Osteocyte (in vitro differentiated cells): ENCODE measurements around the gene HRH2. TPM values are rescaled to one million over a fixed set of nuclear protein-coding genes. Genes with fewer than 3 reads are reported as not detected.

Source experiments
- DNase-seq: peaks from one replicate; pipeline ENCODE4 v3.0.0; 2021; ENCODE audit warnings: mixed read lengths; ENCODE audit not compliant: unreplicated experiment; ENCODE audit errors: extremely low spot score
- H3K27ac Mint-ChIP-seq: one replicate; pipeline ENCODE4 v1.8.0; 2021; ENCODE audit warnings: mild to moderate bottlenecking, mixed read lengths; ENCODE audit not compliant: unreplicated experiment
- H3K27me3 Mint-ChIP-seq: one replicate; pipeline ENCODE4 v1.8.0; 2021; ENCODE audit warnings: mixed read lengths; ENCODE audit not compliant: unreplicated experiment
- H3K36me3 Mint-ChIP-seq: one replicate; pipeline ENCODE4 v1.8.0; 2021; ENCODE audit warnings: mixed read lengths; ENCODE audit not compliant: unreplicated experiment
- H3K4me1 Mint-ChIP-seq: one replicate; pipeline ENCODE4 v1.8.0; 2021; ENCODE audit warnings: mixed read lengths; ENCODE audit not compliant: unreplicated experiment
- H3K4me3 Mint-ChIP-seq: one replicate; pipeline ENCODE4 v1.8.0; 2021; ENCODE audit warnings: mild to moderate bottlenecking, moderate library complexity, mixed read lengths; ENCODE audit not compliant: unreplicated experiment
- H3K9me3 Mint-ChIP-seq: one replicate; pipeline ENCODE4 v1.8.0; 2021; ENCODE audit warnings: mixed read lengths; ENCODE audit not compliant: unreplicated experiment
- total RNA-seq: library from RNA; stranded (reverse); gene quantifications from 2 replicates; pipeline ENCODE4 v1.2.1, GENCODE V29; 2021
- TF ChIP-seq, protein P1 (sequence below): fragments of 200-600 bp; sonication (generic); IDR thresholded peaks from 2 replicates; pipeline ENCODE4 v1.5.0; 2021; ENCODE audit warnings: antibody characterized with exemption, mild to moderate bottlenecking, moderate library complexity

HRH2 gene
- total RNA-seq, 1 donor from 2014 or later: not detected

DNA sequence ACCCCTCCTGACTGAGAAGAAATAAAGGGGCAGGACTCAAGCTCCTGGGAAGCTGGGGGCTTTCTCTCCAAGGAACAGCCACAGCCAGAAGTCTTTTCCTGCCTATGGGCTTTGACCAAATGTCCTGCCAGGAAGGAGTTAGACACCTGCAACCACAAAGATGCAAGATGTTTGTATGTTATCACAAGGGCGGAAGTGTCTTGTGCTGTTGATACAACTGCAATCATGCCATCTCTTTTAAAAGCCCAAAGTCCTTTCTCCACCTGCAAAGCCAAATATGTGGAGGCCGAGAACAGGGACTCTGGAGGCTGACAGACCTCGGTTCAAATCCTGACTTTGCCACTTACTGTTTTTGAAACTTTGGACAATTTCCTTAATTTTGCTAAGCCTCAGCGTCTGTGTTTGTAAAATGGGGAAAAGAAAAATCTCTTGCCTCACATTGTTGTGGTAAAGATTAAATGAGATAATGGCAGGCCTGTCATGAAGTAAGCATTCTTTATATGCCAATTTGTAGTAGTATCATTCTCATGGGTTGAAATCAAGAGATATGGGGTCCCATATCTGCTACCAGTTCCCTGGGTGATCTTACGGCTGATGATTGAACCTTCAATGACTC, 17.0 kb downstream of the HRH2 start:
- TF ChIP-seq, protein P1, sequence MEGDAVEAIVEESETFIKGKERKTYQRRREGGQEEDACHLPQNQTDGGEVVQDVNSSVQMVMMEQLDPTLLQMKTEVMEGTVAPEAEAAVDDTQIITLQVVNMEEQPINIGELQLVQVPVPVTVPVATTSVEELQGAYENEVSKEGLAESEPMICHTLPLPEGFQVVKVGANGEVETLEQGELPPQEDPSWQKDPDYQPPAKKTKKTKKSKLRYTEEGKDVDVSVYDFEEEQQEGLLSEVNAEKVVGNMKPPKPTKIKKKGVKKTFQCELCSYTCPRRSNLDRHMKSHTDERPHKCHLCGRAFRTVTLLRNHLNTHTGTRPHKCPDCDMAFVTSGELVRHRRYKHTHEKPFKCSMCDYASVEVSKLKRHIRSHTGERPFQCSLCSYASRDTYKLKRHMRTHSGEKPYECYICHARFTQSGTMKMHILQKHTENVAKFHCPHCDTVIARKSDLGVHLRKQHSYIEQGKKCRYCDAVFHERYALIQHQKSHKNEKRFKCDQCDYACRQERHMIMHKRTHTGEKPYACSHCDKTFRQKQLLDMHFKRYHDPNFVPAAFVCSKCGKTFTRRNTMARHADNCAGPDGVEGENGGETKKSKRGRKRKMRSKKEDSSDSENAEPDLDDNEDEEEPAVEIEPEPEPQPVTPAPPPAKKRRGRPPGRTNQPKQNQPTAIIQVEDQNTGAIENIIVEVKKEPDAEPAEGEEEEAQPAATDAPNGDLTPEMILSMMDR: no peak
- H3K9me3 Mint-ChIP-seq: no peaks in the 10 kb centered on the region
- no peaks in the 10 kb centered on the region for H3K36me3 Mint-ChIP-seq
- no peak overlapping the region for H3K4me3 Mint-ChIP-seq
- H3K27ac Mint-ChIP-seq: no peak overlapping the region
- H3K4me1 Mint-ChIP-seq: no peaks in the 10 kb centered on the region
- no peaks in the 10 kb centered on the region for H3K27me3 Mint-ChIP-seq
- no peak for DNase-seq

DNA sequence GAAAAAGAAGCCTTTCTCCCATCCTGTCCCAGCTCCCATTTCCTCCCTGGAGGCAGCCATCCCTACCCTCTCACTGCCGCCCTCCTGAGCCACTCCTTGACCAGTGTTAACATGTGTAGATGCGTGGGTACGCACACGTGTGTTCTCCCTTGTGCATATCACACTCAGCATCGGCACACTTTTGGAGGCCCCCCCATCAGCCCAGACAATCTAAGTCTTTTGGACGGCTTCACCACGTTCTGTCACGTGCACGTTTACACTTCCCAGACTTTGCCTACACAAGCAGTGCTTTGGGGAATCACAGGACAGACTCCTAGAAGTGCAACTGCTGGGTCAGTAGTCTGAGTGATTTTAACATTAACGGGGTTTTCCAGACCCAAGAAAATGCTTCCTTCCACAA, 18.0 kb downstream of the HRH2 start:
- Mint-ChIP-seq H3K27ac (no peak overlapping the region), H3K36me3 (no peaks in the 10 kb centered on the region), H3K9me3 (no peaks in the 10 kb centered on the region), H3K4me3 (no peak overlapping the region), H3K4me1 (no peaks in the 10 kb centered on the region), H3K27me3 (no peaks in the 10 kb centered on the region)
- no peak for DNase-seq
- TF ChIP-seq, protein P1: no peak

DNA sequence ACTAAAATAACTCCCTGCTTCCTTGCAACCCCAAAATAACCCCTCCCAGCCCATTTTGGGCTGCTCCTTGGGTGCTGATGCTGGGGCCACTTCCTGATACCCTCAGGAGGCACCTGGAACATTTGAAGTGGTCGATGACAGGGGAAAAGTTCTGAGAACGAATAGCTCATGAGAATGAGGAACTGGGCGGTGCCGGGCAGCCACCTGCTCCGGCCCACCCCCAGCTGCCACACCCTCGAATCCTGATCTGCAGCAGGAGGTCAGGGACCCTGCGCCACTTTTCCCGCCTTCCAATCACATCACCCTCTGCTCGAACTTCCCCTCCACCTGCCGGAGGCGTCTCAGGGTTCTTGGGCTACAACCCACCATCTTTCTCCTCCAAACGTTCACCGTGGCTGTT, 19.7 kb downstream of the HRH2 start:
- no peaks in the 10 kb centered on the region for H3K4me1 Mint-ChIP-seq
- H3K27ac Mint-ChIP-seq: no peak overlapping the region
- H3K27me3 Mint-ChIP-seq: no peaks in the 10 kb centered on the region
- no peak for DNase-seq
- no peak overlapping the region for H3K4me3 Mint-ChIP-seq
- no peaks in the 10 kb centered on the region for H3K9me3 Mint-ChIP-seq
- no peaks in the 10 kb centered on the region for H3K36me3 Mint-ChIP-seq
- TF ChIP-seq, protein P1: no peak

DNA sequence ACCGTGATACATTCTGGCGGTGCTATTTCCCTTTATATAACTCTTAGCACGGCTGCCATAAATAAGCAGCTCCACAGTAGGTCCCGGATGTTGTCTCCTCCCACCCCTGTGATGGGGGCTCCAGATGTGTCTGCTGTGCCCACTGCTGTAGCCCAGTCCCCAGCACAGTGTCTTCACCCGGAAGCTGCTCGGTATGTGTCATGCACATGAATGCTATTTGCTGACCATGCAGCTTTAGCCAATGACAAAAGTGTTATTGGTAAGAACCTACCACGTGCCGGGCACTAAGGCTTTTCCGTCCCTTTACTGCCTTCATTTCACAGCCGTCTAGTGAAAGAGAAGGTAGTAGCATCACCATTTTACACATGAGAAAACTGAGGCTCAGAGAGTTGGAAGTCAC, 20.2 kb downstream of the HRH2 start:
- TF ChIP-seq, protein P1: no peak
- DNase-seq: no peak
- H3K27ac Mint-ChIP-seq: no peak overlapping the region
- no peaks in the 10 kb centered on the region for H3K36me3 Mint-ChIP-seq
- no peaks in the 10 kb centered on the region for H3K4me1 Mint-ChIP-seq
- no peaks in the 10 kb centered on the region for H3K27me3 Mint-ChIP-seq
- no peaks in the 10 kb centered on the region for H3K9me3 Mint-ChIP-seq
- no peak overlapping the region for H3K4me3 Mint-ChIP-seq

DNA sequence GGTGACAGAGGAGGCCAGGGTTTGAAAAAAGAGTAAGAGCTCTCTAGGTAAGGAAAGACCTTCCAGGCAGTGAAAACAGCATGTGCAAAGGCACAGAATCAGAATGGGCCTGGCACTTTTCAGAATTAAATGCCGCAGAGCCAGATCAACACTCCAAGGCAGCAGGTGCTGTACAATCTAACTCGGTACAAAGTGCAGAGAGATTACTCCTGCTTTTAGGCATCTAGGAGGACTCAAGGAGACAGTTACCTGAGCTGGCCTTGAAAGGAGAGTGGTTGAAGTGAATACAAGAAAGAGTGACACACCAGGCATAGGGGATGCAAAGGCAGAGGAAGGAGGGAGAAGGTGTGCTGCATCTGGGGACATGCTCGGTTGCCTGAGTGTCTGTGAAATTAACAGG, 21.5 kb downstream of the HRH2 start:
- DNase-seq: no peak
- Mint-ChIP-seq H3K9me3 (no peaks in the 10 kb centered on the region), H3K27ac (no peak overlapping the region), H3K4me1 (no peaks in the 10 kb centered on the region), H3K4me3 (no peak overlapping the region), H3K27me3 (no peaks in the 10 kb centered on the region), H3K36me3 (no peaks in the 10 kb centered on the region)
- TF ChIP-seq, protein P1: no peak
